ENCODE results near the gene NDUFB4.
A peak's percentile ranks its signal among the peaks of the same experiment; 100 is the strongest.

Gene NDUFB4

DNA sequence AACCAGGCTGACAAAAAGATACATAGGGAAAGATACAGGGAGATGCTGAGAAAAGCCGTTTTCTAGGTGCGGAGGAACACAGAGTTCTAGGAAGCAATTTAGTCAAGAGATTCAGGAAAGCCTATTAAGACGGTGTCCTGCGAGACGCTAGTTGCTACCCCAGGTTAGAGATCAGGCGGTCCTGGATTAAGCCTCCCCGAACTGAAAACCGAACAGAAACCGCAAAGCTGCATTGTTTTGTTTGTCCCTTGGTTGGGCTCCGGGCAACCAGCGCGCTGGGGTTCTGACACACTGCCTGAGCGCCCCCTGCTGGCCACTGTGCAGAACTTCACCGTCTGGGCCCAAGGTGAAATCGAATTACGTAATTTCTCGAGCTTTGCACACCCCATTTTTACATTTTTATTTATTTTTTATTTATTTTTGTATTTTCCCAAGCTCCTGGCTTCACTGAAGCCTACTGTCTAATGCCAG, 37.3 kb upstream of the NDUFB4 start:
- TF ChIP-seq, protein P1, sequence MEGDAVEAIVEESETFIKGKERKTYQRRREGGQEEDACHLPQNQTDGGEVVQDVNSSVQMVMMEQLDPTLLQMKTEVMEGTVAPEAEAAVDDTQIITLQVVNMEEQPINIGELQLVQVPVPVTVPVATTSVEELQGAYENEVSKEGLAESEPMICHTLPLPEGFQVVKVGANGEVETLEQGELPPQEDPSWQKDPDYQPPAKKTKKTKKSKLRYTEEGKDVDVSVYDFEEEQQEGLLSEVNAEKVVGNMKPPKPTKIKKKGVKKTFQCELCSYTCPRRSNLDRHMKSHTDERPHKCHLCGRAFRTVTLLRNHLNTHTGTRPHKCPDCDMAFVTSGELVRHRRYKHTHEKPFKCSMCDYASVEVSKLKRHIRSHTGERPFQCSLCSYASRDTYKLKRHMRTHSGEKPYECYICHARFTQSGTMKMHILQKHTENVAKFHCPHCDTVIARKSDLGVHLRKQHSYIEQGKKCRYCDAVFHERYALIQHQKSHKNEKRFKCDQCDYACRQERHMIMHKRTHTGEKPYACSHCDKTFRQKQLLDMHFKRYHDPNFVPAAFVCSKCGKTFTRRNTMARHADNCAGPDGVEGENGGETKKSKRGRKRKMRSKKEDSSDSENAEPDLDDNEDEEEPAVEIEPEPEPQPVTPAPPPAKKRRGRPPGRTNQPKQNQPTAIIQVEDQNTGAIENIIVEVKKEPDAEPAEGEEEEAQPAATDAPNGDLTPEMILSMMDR (IDR thresholded peaks at IDR 0.05) = peak; percentile 90

DNA sequence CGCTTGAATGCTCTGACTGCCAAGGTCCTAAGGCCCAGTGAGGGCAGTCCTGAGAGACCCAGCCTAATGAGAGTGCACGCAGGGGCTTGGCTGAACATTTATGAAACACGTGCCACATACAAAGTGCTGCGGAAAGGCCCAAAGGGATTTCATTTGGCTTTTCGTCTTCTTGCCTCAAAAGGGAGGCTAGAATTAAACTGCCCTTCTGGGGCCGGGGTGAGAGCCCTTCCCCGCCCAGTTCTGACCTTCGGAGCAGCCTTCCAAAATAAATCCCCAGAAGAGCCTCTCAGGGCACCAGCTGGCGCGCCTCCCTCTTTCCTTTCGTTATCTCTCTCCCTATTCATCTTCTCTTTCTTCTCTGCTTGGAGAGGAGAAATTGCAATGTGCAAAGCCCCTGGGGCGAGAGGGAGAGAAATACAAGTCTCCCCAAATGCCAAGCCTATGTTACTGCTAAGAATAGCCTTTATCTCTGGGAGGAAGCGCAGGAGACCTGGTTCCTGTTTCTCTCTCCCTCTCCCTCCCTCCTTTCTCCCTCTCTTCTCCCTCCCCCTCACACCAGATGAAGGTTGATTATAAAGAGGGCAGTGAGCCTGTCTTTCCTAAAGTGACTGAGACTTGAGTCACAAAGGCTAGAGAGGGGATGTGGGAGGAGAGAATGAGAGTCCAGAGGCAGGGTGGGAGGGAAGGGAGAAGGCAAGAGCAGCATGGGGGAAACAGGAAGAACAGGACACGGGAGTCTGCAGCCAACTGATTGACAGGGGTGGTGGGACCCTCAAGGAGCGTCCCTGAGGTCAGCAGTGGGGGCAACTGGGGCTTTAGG, 36.7 kb upstream of the NDUFB4 start:
- TF ChIP-seq, protein P1 (IDR thresholded peaks at IDR 0.05) = no peak

DNA sequence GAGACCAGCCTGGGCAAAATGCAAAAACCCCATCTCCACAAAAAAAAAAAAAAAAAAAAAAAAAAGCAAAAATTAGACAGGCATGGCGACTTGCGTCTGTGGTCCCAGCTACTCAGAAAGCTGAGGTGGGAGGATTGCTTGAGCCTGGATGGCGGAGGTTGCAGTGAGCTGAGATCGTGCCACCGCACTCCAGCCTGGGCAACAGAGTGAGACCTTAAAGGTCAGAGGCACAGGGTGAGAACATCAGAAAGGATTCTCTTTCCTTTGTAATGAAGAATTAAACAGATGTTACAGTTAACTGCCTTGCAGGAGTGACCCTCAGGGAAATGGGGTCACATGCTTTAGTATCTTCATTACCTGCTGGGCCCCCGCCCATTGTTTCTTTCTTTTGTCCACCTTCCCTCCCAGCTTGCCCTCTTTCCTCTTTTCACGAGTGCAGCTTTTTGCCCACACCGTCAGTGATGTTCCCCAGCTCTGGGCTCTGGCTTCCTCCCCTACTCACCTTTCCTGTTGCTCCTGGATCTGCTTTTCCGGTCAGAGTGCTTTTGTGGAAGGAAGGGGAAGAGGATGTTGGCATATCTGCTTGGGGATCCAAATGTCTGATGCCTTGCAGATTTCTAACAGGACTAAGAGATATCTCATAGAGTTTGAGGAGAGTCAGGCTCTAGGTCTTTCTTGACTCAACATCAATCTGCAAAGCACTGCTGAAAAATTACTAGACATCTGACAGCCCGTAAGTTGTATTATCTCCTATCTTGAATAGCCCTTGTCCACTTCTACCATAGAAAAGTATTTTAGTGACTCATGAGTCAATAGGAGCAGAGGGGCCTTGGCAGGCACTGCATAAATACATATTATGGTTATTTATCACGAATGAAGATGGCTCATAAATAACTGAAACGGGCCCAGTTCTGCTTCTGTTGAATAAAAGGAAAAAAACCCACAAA, 35.6 kb upstream of the NDUFB4 start:
- TF ChIP-seq, protein P1 (IDR thresholded peaks at IDR 0.05) = no peak

DNA sequence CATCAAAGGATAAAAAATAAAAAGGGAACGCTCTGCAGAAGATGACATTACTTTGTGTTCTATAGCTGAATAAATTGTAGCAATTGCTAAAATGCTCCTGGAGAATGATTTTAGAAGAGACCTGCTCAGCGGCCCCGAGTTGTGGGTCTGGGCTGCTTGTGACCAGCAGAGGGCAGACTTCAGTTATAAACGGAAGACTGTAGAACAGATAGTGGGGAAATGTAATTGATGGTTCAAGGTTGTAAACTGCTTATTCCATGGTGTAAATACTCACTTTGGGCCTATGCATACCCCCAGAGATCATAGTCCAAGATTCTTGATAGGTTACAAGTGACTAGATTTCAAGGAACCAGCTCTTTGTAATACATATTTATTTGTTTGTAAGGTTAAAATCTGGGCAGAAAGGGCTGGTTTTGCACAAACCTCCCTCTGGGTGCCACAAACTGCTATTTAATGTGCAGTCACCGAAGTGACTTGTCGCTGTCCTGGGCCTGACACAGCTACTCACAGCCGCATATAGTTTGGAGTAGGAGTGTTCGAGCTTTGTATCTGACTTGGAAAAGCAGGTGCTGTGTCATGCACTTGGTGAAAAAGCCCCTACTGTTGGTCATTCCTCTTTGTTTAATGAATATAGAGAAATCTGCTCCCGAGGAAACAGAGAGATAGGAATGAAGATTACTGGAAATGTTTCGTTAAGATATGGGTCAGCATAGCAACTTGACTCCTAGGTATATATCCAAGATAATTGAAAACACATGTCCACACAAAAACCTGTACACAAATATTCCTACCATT, 34.7 kb upstream of the NDUFB4 start:
- TF ChIP-seq, protein P1 (IDR thresholded peaks at IDR 0.05) = peak; percentile 92

DNA sequence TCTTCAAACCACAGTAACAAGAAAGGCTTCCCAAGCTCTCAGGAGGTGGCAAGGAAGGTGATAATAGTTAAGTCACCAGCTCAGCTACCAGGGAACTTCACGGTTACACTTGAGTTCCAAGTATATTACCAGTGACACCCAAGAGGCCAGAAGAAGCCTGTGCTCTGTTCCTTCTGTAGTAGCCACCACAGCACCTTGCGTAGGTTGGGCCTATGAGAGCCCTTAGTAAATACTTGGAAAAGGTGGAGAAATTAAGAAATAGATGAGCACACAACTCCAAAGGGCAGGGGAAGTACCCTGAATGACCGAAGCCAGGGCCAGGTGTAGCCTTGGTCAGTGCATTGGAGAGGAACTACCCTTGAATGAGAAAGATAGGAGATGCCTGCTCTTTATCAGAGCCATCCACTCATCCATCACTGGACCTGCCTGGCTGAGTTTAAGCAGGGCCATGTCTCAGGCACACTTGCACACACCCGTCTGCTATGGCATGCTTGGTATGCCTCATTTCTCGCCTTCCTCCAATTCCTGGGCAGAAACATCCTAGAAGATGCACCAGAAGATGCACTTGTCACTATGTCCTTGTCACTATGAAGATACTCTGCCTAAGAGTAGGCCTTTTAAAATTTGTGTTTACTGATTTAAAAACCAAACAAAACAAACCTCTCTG, 32.6 kb upstream of the NDUFB4 start:
- TF ChIP-seq, protein P1 (IDR thresholded peaks at IDR 0.05) = no peak

DNA sequence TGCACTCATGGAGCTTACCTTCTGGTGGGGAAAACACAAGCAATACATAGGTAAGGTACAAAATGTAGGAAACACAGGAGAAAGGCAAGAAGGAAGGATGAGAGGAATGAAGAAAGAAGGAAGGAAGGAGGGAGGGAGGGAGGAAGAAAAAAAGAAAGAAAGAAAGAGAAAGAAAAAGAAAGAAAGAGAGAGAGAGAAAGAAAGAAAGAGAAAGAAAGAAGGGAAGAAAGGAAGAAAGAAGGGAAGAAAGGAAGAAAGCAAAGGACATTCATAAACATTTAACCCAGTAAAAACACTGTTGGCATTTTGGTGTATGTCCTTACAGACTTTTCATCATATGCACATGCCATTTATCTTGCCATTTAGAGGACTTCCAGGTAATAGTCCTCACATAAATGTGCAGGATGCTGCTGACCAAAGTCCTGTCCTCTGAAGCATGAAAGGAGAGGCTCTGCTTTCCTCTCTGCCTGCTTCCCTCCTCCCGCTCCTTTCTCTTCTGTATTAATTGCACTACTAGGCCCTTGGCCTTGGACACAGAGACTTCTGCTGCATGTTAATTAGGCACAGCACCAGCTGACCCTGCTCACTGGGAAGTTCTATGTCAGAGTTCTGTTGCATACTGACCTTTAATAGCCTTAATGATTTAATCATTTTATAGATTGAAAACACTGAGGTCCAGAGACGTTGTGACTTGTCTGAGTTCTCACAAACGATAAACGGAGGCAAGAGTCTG, 29.7 kb upstream of the NDUFB4 start:
- TF ChIP-seq, protein P1 (IDR thresholded peaks at IDR 0.05) = no peak
